Aorta (tissue), 5 donors: ENCODE data around the gene RNF213. TPM values are rescaled to one million over a fixed set of nuclear protein-coding genes. Genes with fewer than 3 reads are reported as not detected.

Experiments used
- ATAC-seq: fragments of 200-7000 bp; cut with Tn5 transposase; one replicate; pipeline ENCODE4 v1.9.1; 2022; ENCODE audit warnings: moderate library complexity; ENCODE audit not compliant: low FRiP score
- DNase-seq, 2 donors: peaks; one replicate each; pipeline ENCODE4 v3.0.0-alpha.2; 2020
- H3K27ac ChIP-seq, 2 donors: one replicate each; pipeline ENCODE4 v1.5.1; 2013; ENCODE audit warnings: low read length in 2 of 2, mild to moderate bottlenecking in 2 of 2, moderate library complexity in 2 of 2, control low read depth in 1 of 2, inconsistent platforms in 1 of 2, low read depth in 1 of 2
- H3K27me3 ChIP-seq, 2 donors: one replicate each; pipeline ENCODE4 v1.6.1; 2013; ENCODE audit warnings: control low read depth in 1 of 2, low read length in 1 of 2, mild to moderate bottlenecking in 1 of 2, moderate library complexity in 1 of 2; ENCODE audit not compliant: insufficient read depth in 2 of 2, control insufficient read depth in 1 of 2
- H3K36me3 ChIP-seq, 2 donors: one replicate each; pipeline ENCODE4 v1.6.1; 2013; ENCODE audit warnings: control low read depth in 1 of 2, low read length in 1 of 2, mild to moderate bottlenecking in 1 of 2; ENCODE audit not compliant: insufficient read depth in 2 of 2, control insufficient read depth in 1 of 2
- H3K4me1 ChIP-seq, 2 donors: one replicate each; pipeline ENCODE4 v1.6.1; 2013; ENCODE audit warnings: low read length in 2 of 2, control low read depth in 1 of 2, mild to moderate bottlenecking in 1 of 2, moderate library complexity in 1 of 2; ENCODE audit not compliant: insufficient read depth in 2 of 2, control insufficient read depth in 1 of 2
- H3K4me3 ChIP-seq, 2 donors: one replicate each; pipeline ENCODE4 v1.5.1; 2013; ENCODE audit warnings: low read length in 2 of 2, control low read depth in 1 of 2, mild to moderate bottlenecking in 1 of 2
- H3K9me3 ChIP-seq: one replicate; pipeline ENCODE4 v1.6.1; 2013; ENCODE audit warnings: mild to moderate bottlenecking, low read length; ENCODE audit not compliant: control insufficient read depth
- WGBS, 2 donors: extraction: QIAGEN DNeasy Blood & Tissue Kit; methylation state at CpG; one replicate each; pipeline ENCODE4 v1.1.7; 2013; 5-methylcytosine and 5-hydroxymethylcytosine counted together
- intact Hi-C, 2 donors: fragments of 100-400 bp; cut with DNase I; formaldehyde crosslinking; loops; one replicate each; pipeline versions ENCODE4 v1.14.2 to v1.15.0; 2022
- polyA plus RNA-seq, 2 donors: library from polyadenylated mRNA; stranded (reverse); fragments of 200-250 nt; gene quantifications; one replicate each; pipeline ENCODE4 v1.2.3, GENCODE V29; 2013
- total RNA-seq, 2 donors: library from RNA; stranded (reverse); fragmentation: NEBNext Ultra II Directional; extraction: Animal tissue kit (Norgen Biotek cat#: 25700); gene quantifications; one replicate each; pipeline ENCODE4 v1.2.1, GENCODE V29; 2021
- donor health status: healthy with polysubstance abuse.
- donor health status: Bipolar disorder and iron deficiency.
- donor health status: DM: no; HTN: no; CAD: no.
- donor health status: DM: no; HTN: no; CAD: no.
- donor health status: DM: yes; HTN: yes; CAD: no.

Gene RNF213
- total and polyA plus RNA-seq, 4 donors = 18.7 to 231 (median 105) TPM

- Histone ChIP-seq H3K4me3 (no peak overlapping the region), H3K4me1 (no peaks in the 10 kb centered on the region), H3K9me3 (no peaks in the 10 kb centered on the region), H3K27ac (no peak overlapping the region), H3K27me3 (no peaks in the 10 kb centered on the region), H3K36me3 (peaks cover 2 to 11% of the 10 kb centered on the region in 2 donors)
- intact Hi-C loops = no loop called here
- WGBS, 2 donors = 84 to 86% methylated on average over 21 to 22 of the region's 22 CpGs
- DNase-seq (peak in 1 of 2 donors; percentile 52), ATAC-seq (no peak)
Observed at GRCh38 chr17:80244871-80245509, 15.7 kb upstream of the RNF213 start.

DNA sequence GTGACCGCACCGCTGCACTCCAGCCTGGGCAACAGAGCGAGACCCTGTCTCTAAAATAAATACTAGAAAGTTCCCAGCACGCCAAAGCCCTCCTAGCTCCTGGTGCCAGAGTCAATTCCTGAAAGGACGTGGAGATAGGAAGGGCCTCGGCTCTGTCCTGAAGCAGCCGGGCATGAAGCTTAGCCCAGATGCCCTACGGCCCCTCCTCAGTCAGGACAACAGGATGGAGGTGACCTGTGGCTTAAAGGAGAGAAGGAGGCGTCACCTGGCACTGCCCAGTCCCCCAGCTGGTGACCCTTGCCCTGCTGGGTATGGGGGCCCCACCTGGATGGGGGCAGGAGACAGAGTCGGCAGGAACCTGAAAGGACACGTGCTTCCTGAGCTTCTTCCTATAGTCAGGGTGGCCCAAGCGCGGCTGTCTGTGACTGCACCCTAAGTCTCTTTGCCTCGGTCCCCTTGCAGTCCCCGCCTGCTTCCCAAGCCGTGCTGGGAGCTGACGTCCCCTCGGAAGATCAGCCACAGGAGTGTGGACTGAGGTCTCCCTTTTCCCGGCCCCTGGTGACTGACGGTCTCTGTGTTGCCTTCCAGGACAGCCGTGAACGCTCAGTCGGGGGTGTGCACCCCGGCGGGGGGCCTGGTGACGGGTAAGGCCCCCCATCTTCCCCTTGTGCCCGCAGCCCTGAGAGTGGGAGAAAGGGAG, 14.9 kb upstream of the RNF213 start:
- Histone ChIP-seq H3K9me3 (no peaks in the 10 kb centered on the region), H3K27ac (no peak overlapping the region)
- WGBS, 2 donors = 91 to 92% methylated on average over 27 of the region's 27 CpGs

GRCh38 chr17:80246266-80246681, 14.4 kb upstream of the RNF213 start:
- ATAC-seq (no peak), DNase-seq (peak in 1 of 2 donors; percentile 47)
- intact Hi-C loops = no loop called here
- peaks cover 2 to 11% of the 10 kb centered on the region in 2 donors for H3K36me3 ChIP-seq
- WGBS, 2 donors = 93 to 96% methylated on average over 16 to 19 of the region's 19 CpGs
- no peak overlapping the region for H3K4me3 ChIP-seq
- H3K9me3 ChIP-seq = no peaks in the 10 kb centered on the region
- no peaks in the 10 kb centered on the region for H3K4me1 ChIP-seq
- no peak overlapping the region for H3K27ac ChIP-seq
- no peaks in the 10 kb centered on the region for H3K27me3 ChIP-seq

More for the DNA sequence above, 14.9 kb upstream of the RNF213 start:
- DNase-seq = peak in 1 of 2 donors; percentile 64
- H3K4me1 ChIP-seq = no peaks in the 10 kb centered on the region
- peaks cover 2 to 11% of the 10 kb centered on the region in 2 donors for H3K36me3 ChIP-seq
- H3K4me3 ChIP-seq = no peak overlapping the region
- ATAC-seq = no peak
- intact Hi-C loops = no loop called here
- no peaks in the 10 kb centered on the region for H3K27me3 ChIP-seq

DNA sequence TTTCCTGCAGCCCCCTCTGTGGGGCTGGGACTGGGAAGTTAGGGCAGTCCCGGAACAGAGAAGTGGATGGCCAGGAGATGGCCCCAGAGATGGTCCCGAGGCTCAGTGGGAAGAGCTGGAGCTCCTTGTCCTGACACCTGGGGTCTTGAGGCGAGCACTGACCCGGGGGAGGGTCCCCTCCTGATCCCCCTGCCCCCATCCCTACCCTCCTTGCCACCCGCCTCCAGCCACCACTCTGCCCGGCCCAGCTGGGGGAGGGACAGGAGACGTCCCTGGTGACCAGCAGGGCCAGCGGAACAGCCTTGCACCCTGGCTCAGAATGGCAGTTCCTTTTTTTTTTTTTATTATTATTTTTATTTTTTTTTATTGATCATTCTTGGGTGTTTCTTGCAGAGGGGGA, 13.9 kb upstream of the RNF213 start:
- H3K36me3 ChIP-seq = peaks cover 2 to 11% of the 10 kb centered on the region in 2 donors
- DNase-seq (peak in 1 of 2 donors; percentile 48), ATAC-seq (no peak)
- H3K27ac ChIP-seq = no peak overlapping the region
- H3K27me3 ChIP-seq = no peaks in the 10 kb centered on the region
- H3K4me1 ChIP-seq = no peaks in the 10 kb centered on the region
- H3K4me3 ChIP-seq = no peak overlapping the region
- intact Hi-C loops = no loop called here
- WGBS, 2 donors = 90 to 92% methylated on average over 8 of the region's 8 CpGs
- no peaks in the 10 kb centered on the region for H3K9me3 ChIP-seq

GRCh38 chr17:80247561-80247960, 13.1 kb upstream of the RNF213 start:
- 94 to 95% methylated on average over 17 of the region's 17 CpGs for WGBS, 2 donors
- ATAC-seq = no peak
- Histone ChIP-seq H3K27ac (no peak overlapping the region), H3K27me3 (no peaks in the 10 kb centered on the region), H3K36me3 (peaks cover 2 to 7% of the 10 kb centered on the region in 2 donors), H3K4me1 (no peaks in the 10 kb centered on the region), H3K9me3 (no peaks in the 10 kb centered on the region), H3K4me3 (no peak overlapping the region)
- peak in 1 of 2 donors; percentile 65 for DNase-seq
- intact Hi-C loops = no loop called here

DNA sequence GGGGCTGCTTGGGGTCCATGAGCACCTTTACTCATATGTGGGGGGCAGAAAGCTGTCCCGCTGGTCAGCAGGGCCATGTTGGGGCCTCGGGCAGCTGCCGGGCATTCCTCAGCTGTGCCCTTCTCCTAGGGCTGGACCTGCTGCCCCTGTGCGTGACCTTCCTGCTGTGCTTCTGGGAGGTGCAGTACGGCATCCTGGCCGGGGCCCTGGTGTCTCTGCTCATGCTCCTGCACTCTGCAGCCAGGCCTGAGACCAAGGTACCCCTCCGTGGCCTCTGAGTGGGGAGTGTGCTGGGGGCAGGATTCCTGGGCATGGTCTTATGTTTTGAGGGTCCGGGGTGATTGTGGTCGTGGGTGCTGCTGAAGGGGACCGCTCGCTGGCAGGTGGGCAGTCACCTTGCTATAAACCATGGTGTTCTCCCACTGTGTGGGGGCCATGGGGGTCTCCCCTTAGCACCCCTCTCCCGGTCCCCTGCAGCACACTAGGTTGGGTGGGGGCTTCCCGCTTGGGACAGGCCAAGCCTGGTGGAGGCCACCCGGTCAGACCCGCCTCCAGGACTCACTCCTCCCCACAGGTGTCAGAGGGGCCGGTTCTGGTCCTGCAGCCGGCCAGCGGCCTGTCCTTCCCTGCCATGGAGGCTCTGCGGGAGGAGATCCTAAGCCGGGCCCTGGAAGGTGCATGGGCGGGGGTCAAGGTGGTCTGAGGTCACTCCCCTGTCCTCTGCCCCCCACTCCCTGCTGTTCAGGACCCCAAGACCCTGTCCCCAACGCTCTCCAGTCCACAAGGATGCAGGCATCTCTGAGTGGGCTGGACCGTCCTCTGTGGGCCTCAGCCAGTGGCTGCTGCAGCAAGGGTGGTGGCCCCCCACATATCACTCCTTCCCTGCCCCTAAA, 12.4 kb upstream of the RNF213 start:
- WGBS, 2 donors = 93% methylated on average over 22 to 23 of the region's 23 CpGs
- Histone ChIP-seq H3K9me3 (no peaks in the 10 kb centered on the region), H3K27ac (no peak overlapping the region), H3K4me1 (no peaks in the 10 kb centered on the region), H3K36me3 (peaks cover 2 to 7% of the 10 kb centered on the region in 2 donors), H3K27me3 (no peaks in the 10 kb centered on the region), H3K4me3 (no peak overlapping the region)
- ATAC-seq (no peak), DNase-seq (peak in 1 of 2 donors; percentile 67)
- intact Hi-C loops = no loop called here

- Histone ChIP-seq H3K27ac (no peak overlapping the region), H3K9me3 (no peaks in the 10 kb centered on the region), H3K36me3 (peaks cover 2 to 4% of the 10 kb centered on the region in 2 donors), H3K4me3 (no peak overlapping the region), H3K4me1 (no peaks in the 10 kb centered on the region), H3K27me3 (no peaks in the 10 kb centered on the region)
- ATAC-seq (no peak), DNase-seq (peak in 1 of 2 donors; percentile 74)
- WGBS, 2 donors = 92 to 93% methylated on average over 26 of the region's 26 CpGs
- intact Hi-C loops = no loop called here
Observed at GRCh38 chr17:80248894-80249710, 11.6 kb upstream of the RNF213 start.

- H3K36me3 ChIP-seq = no peaks in the 10 kb centered on the region
- intact Hi-C loops = loop anchor here (2.0 to 10.0 kb wide), 2 partner anchors 29 to 107 kb away; partner anchors contain the start of gene EIF4A3 (in 1 of the 2)
- no peaks in the 10 kb centered on the region for H3K4me1 ChIP-seq
- H3K4me3 ChIP-seq = no peak overlapping the region
- WGBS, 2 donors = 91 to 93% methylated on average over 11 of the region's 11 CpGs
- DNase-seq (no peak), ATAC-seq (no peak)
- H3K27ac ChIP-seq = no peak overlapping the region
- H3K27me3 ChIP-seq = no peaks in the 10 kb centered on the region
- H3K9me3 ChIP-seq = no peaks in the 10 kb centered on the region
Observed at GRCh38 chr17:80251966-80252365, 8.7 kb upstream of the RNF213 start.
